ENCODE measurements around the gene KIF21B.

Gene KIF21B

GRCh38 chr1:201042779-201043461 lies 19.4 kb upstream of the KIF21B start:
- peak; percentile 37 for DNase-seq

GRCh38 chr1:201041011-201041410 lies 17.5 kb upstream of the KIF21B start:
- DNase-seq, result no peak

- no peak for DNase-seq
These were observed 16.4 kb upstream of the KIF21B start for GRCh38 chr1:201039876-201040275.

- no peak for DNase-seq
These were observed 15.9 kb upstream of the KIF21B start for GRCh38 chr1:201039418-201039817.

GRCh38 chr1:201038186-201038876 lies 14.8 kb upstream of the KIF21B start:
- DNase-seq, result no peak

GRCh38 chr1:201036188-201036842 lies 12.8 kb upstream of the KIF21B start:
- no peak for DNase-seq

GRCh38 chr1:201034671-201035070 lies 11.2 kb upstream of the KIF21B start:
- DNase-seq, result no peak

GRCh38 chr1:201032408-201032807 lies 8.9 kb upstream of the KIF21B start:
- no peak for DNase-seq

- no peak for DNase-seq
These were observed 5.0 kb upstream of the KIF21B start for GRCh38 chr1:201028461-201028889.

GRCh38 chr1:201026836-201027235 lies 3.3 kb upstream of the KIF21B start:
- no peak for DNase-seq

GRCh38 chr1:201026234-201026633 lies 2.7 kb upstream of the KIF21B start:
- no peak for DNase-seq

- DNase-seq, result no peak
These were observed 2.1 kb upstream of the KIF21B start for GRCh38 chr1:201025571-201026002.

- no peak for DNase-seq
These were observed 1.1 kb upstream of the KIF21B start for GRCh38 chr1:201024625-201024998.

- no peak for DNase-seq
These were observed 558 bp upstream of the KIF21B start for GRCh38 chr1:201023920-201024624.

GRCh38 chr1:201022820-201023516 lies 546 bp downstream of the KIF21B start:
- DNase-seq, result no peak

- DNase-seq, result no peak
These were observed 1.1 kb downstream of the KIF21B start for GRCh38 chr1:201022493-201022819.

GRCh38 chr1:201021630-201022492 lies 1.7 kb downstream of the KIF21B start:
- no peak for DNase-seq

GRCh38 chr1:201020721-201021629 lies 2.5 kb downstream of the KIF21B start:
- DNase-seq, result no peak

GRCh38 chr1:201020040-201020591 lies 3.4 kb downstream of the KIF21B start:
- no peak for DNase-seq

- no peak for DNase-seq
These were observed 4.1 kb downstream of the KIF21B start for GRCh38 chr1:201019321-201019977.

All from NCI-H446 treated with DMSO at 0.1 percent for 48 hours (cell line).